Measurements from ENCODE around the gene ASIC2. TPM values are rescaled to one million over a fixed set of nuclear protein-coding genes. Genes with fewer than 3 reads are reported as not detected.

Gene ASIC2
- total RNA-seq, 1 experiment from 2014 or later, result not detected

GRCh38 chr17:33303254-33303653 is 10.2 kb upstream of the ASIC2 start:
- no peak for DNase-seq (ENCODE audit: unreplicated experiment)
- CTCF ChIA-PET, result no interaction called here
- Mint-ChIP-seq H3K27me3 (ENCODE audit: insufficient read depth, unreplicated experiment) (peaks cover 62% of the 10 kb centered on the region), H3K36me3 (ENCODE audit: insufficient read depth, unreplicated experiment) (no peaks in the 10 kb centered on the region), H3K27ac (ENCODE audit: low read depth, unreplicated experiment) (no peak overlapping the region), H3K4me1 (ENCODE audit: insufficient read depth, unreplicated experiment) (no peaks in the 10 kb centered on the region), H3K4me3 (ENCODE audit: unreplicated experiment) (no peak overlapping the region), H3K9me3 (ENCODE audit: unreplicated experiment) (peaks cover 7% of the 10 kb centered on the region)
- POLR2A ChIA-PET, result interaction anchor here (0.6 kb wide), 1 partner anchor 35 kb away, joined by 4 read pairs; no protein-coding TSS in a partner anchor
- no TSS peak for BruUV-seq (replicated peaks)
- intact Hi-C loops (cut with micrococcal nuclease), result no loop called here
- no peak for TF ChIP-seq CTCF (IDR thresholded peaks at IDR 0.05; ENCODE audit: unreplicated experiment)

GRCh38 chr17:33302394-33302793 is 9.3 kb upstream of the ASIC2 start:
- no peak for DNase-seq (ENCODE audit: unreplicated experiment)

GRCh38 chr17:33300241-33300640 is 7.1 kb upstream of the ASIC2 start:
- DNase-seq (ENCODE audit: unreplicated experiment), result no peak
- CTCF ChIA-PET, result interaction anchor here (0.6 to 1.0 kb wide), 3 partner anchors 374 to 1139 kb away, joined by 3 read pairs; no protein-coding TSS in a partner anchor
- H3K4me1 Mint-ChIP-seq (ENCODE audit: insufficient read depth, unreplicated experiment), result no peaks in the 10 kb centered on the region
- H3K9me3 Mint-ChIP-seq (ENCODE audit: unreplicated experiment), result peaks cover 7% of the 10 kb centered on the region
- intact Hi-C loops (cut with micrococcal nuclease), result no loop called here
- no peaks in the 10 kb centered on the region for H3K36me3 Mint-ChIP-seq (ENCODE audit: insufficient read depth, unreplicated experiment)
- no TSS peak for BruUV-seq (replicated peaks)
- POLR2A ChIA-PET, result no interaction called here
- TF ChIP-seq CTCF (IDR thresholded peaks at IDR 0.05; ENCODE audit: unreplicated experiment), result no peak
- H3K4me3 Mint-ChIP-seq (ENCODE audit: unreplicated experiment), result no peak overlapping the region
- H3K27me3 Mint-ChIP-seq (ENCODE audit: insufficient read depth, unreplicated experiment), result peaks cover 44% of the 10 kb centered on the region
- no peak overlapping the region for H3K27ac Mint-ChIP-seq (ENCODE audit: low read depth, unreplicated experiment)

More at GRCh38 chr17:33302394-33302793, 9.3 kb upstream of the ASIC2 start:
- Mint-ChIP-seq H3K36me3 (ENCODE audit: insufficient read depth, unreplicated experiment) (no peaks in the 10 kb centered on the region), H3K4me3 (ENCODE audit: unreplicated experiment) (no peak overlapping the region), H3K4me1 (ENCODE audit: insufficient read depth, unreplicated experiment) (no peaks in the 10 kb centered on the region), H3K27ac (ENCODE audit: low read depth, unreplicated experiment) (no peak overlapping the region), H3K27me3 (ENCODE audit: insufficient read depth, unreplicated experiment) (peaks cover 54% of the 10 kb centered on the region), H3K9me3 (ENCODE audit: unreplicated experiment) (peaks cover 7% of the 10 kb centered on the region)
- intact Hi-C loops (cut with micrococcal nuclease), result no loop called here
- no peak for TF ChIP-seq CTCF (IDR thresholded peaks at IDR 0.05; ENCODE audit: unreplicated experiment)
- CTCF ChIA-PET, result no interaction called here
- no TSS peak for BruUV-seq (replicated peaks)
- POLR2A ChIA-PET, result no interaction called here

- H3K9me3 Mint-ChIP-seq (ENCODE audit: unreplicated experiment), result peaks cover 7% of the 10 kb centered on the region
- CTCF ChIA-PET, result interaction anchor here (0.7 kb wide), 1 partner anchor 32 kb away, joined by 3 read pairs; no protein-coding TSS in a partner anchor
- no peak overlapping the region for H3K4me3 Mint-ChIP-seq (ENCODE audit: unreplicated experiment)
- no peaks in the 10 kb centered on the region for H3K4me1 Mint-ChIP-seq (ENCODE audit: insufficient read depth, unreplicated experiment)
- no peaks in the 10 kb centered on the region for H3K36me3 Mint-ChIP-seq (ENCODE audit: insufficient read depth, unreplicated experiment)
- no peak overlapping the region for H3K27ac Mint-ChIP-seq (ENCODE audit: low read depth, unreplicated experiment)
- TF ChIP-seq CTCF (IDR thresholded peaks at IDR 0.05; ENCODE audit: unreplicated experiment), result no peak
- POLR2A ChIA-PET, result no interaction called here
- intact Hi-C loops (cut with micrococcal nuclease), result no loop called here
- no peak for DNase-seq (ENCODE audit: unreplicated experiment)
- H3K27me3 Mint-ChIP-seq (ENCODE audit: insufficient read depth, unreplicated experiment), result peaks cover 45% of the 10 kb centered on the region
- BruUV-seq (replicated peaks), result no TSS peak
Observed at GRCh38 chr17:33299115-33299514, 6.0 kb upstream of the ASIC2 start.
